Trophoblast cell (in vitro differentiated cells and primary cell): ENCODE measurements around the gene CLDN5.

Source experiments
- DNase-seq, 2 donors: peaks; one replicate each; pipeline ENCODE4 v3.0.0-alpha.2; 2016
- H2AFZ ChIP-seq: 2 replicates; pipeline ENCODE4 v1.6.1; 2013; ENCODE audit warnings: low read length, moderate library complexity, mild to moderate bottlenecking; ENCODE audit not compliant: insufficient read depth, poor library complexity
- H2AK5ac ChIP-seq: 2 replicates; pipeline ENCODE4 v1.6.1; 2013; ENCODE audit warnings: mild to moderate bottlenecking, low read length
- H2BK120ac ChIP-seq: 2 replicates; pipeline ENCODE4 v1.6.1; 2013; ENCODE audit warnings: low read length, mild to moderate bottlenecking, moderate library complexity; ENCODE audit not compliant: insufficient read depth, poor library complexity
- H2BK12ac ChIP-seq: 2 replicates; pipeline ENCODE4 v1.6.1; 2013; ENCODE audit warnings: mild to moderate bottlenecking, low read length, moderate library complexity
- H2BK5ac ChIP-seq: 2 replicates; pipeline ENCODE4 v1.6.1; 2013; ENCODE audit warnings: low read length, low read depth, moderate library complexity, mild to moderate bottlenecking; ENCODE audit not compliant: poor library complexity
- H3K14ac ChIP-seq: 2 replicates; pipeline ENCODE4 v1.6.1; 2013; ENCODE audit warnings: mild to moderate bottlenecking, low read length
- H3K18ac ChIP-seq: 2 replicates; pipeline ENCODE4 v1.6.1; 2013; ENCODE audit warnings: mild to moderate bottlenecking, low read length
- H3K23ac ChIP-seq: 2 replicates; pipeline ENCODE4 v1.6.1; 2013; ENCODE audit warnings: low read length
- H3K27ac ChIP-seq: 2 replicates; pipeline ENCODE4 v1.5.1; 2013; ENCODE audit warnings: low read depth, mild to moderate bottlenecking, inconsistent platforms, low read length, moderate library complexity
- H3K27me3 ChIP-seq: 2 replicates; pipeline ENCODE4 v1.6.1; 2013; ENCODE audit warnings: inconsistent platforms, mild to moderate bottlenecking, low read length, moderate library complexity; ENCODE audit not compliant: insufficient read depth
- H3K36me3 ChIP-seq, 2 experiments: 1 replicate in 1 of 2; 2 replicates in 1 of 2; pipeline ENCODE4 v1.6.1; 2013; ENCODE audit warnings: low read length in 2 of 2, mild to moderate bottlenecking in 2 of 2, moderate library complexity in 1 of 2; ENCODE audit not compliant: insufficient read depth in 2 of 2, control insufficient read depth in 1 of 2
- H3K4ac ChIP-seq: 2 replicates; pipeline ENCODE4 v1.6.1; 2013; ENCODE audit warnings: low read depth, mild to moderate bottlenecking, low read length, moderate library complexity
- H3K4me1 ChIP-seq, 2 experiments: 1 replicate in 1 of 2; 2 replicates in 1 of 2; pipeline ENCODE4 v1.6.1; 2013; ENCODE audit warnings: low read length in 2 of 2, mild to moderate bottlenecking in 2 of 2, moderate library complexity in 1 of 2; ENCODE audit not compliant: insufficient read depth in 2 of 2, control insufficient read depth in 1 of 2
- H3K4me2 ChIP-seq: 2 replicates; pipeline ENCODE4 v1.6.1; 2013; ENCODE audit warnings: inconsistent platforms, mild to moderate bottlenecking, low read length, moderate library complexity
- H3K4me3 ChIP-seq: 2 replicates; pipeline ENCODE4 v1.5.1; 2013; ENCODE audit warnings: mild to moderate bottlenecking, low read depth, low read length, inconsistent platforms
- H3K79me1 ChIP-seq: one replicate; pipeline ENCODE4 v1.6.1; 2013; ENCODE audit warnings: low read length
- H3K79me2 ChIP-seq: 2 replicates; pipeline ENCODE4 v1.6.1; 2013; ENCODE audit warnings: low read length, mild to moderate bottlenecking; ENCODE audit not compliant: control insufficient read depth, insufficient read depth, poor library complexity
- H3K9ac ChIP-seq: 2 replicates; pipeline ENCODE4 v1.6.1; 2013; ENCODE audit warnings: mild to moderate bottlenecking, low read length
- H3K9me3 ChIP-seq: 2 replicates; pipeline ENCODE4 v1.6.1; 2013; ENCODE audit warnings: low read depth, mild to moderate bottlenecking, control low read depth, inconsistent platforms, low read length; ENCODE audit not compliant: insufficient read depth
- H4K12ac ChIP-seq: 2 replicates; pipeline ENCODE4 v1.6.1; 2013; ENCODE audit warnings: low read depth, mild to moderate bottlenecking, low read length, moderate library complexity
- H4K8ac ChIP-seq: 2 replicates; pipeline ENCODE4 v1.6.1; 2013; ENCODE audit warnings: low read depth, mild to moderate bottlenecking, low read length, moderate library complexity
- H4K91ac ChIP-seq: one replicate; pipeline ENCODE4 v1.6.1; 2013; ENCODE audit warnings: low read depth, mild to moderate bottlenecking, low read length, moderate library complexity
- WGBS: extraction: QIAGEN DNeasy Blood & Tissue Kit; methylation state at CpG from one replicate; pipeline ENCODE4 v1.1.7; 2013; ENCODE audit warnings: missing lambda C conversion rate; ENCODE audit not compliant: insufficient read length, insufficient coverage; ENCODE audit errors: extremely low coverage; 5-methylcytosine and 5-hydroxymethylcytosine counted together

The CLDN5 gene

DNA sequence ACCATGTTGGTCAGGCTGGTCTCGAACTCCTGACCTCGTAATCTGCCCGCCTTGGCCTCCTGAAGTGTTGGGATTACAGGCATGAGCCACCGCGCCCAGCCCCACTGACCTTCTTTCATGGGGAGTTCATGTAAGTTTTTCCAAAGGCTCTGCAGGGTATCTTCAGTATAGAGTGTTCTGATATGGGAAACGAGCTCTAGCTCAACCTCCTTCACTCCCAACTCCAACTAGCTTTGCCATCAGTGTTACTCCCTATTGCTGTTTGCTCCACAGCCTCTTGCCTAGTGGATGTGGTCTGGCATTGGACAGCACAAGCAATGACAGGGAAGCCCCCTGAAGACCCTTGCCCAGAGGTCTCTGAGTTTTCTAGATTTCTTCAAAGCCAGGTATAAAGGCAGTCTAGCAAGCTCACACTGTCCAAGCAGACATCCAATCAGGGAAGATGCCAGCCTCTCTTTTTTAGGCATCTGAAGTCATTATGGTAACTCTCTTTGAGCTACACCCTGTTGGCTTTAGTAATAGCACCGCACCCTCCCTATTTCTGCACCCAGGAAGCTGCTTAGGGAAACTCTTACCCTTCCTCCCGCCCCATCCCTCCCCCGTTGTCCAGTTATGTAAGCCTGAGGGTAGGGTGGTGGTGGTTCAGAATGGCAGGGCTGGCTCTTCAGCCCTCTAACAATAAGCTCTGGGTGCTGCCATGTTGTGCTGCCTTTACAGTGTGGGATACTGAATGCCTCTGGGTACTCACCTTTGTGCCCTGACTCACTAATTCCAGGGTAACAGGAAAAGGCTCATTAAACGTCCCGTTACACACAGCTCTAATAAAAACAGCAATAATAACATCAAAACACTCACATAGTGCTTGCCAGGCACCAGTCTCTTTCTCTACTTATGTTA is 41.4 kb upstream of the CLDN5 start:
- Histone ChIP-seq H3K79me2 (no peaks in the 10 kb centered on the region), H2BK5ac (no peak overlapping the region), H3K79me1 (no peaks in the 10 kb centered on the region), H3K4ac (no peak overlapping the region), H3K36me3 (no peaks in the 10 kb centered on the region), H3K27ac (no peak overlapping the region), H2BK120ac (no peak overlapping the region), H2BK12ac (no peak overlapping the region), H3K27me3 (no peaks in the 10 kb centered on the region), H3K9me3 (no peaks in the 10 kb centered on the region), H4K91ac (no peak overlapping the region), H3K9ac (no peak overlapping the region), H2AK5ac (no peak overlapping the region), H3K4me1 (no peaks in the 10 kb centered on the region), H3K4me3 (no peak overlapping the region), H4K12ac (no peak overlapping the region), H3K18ac (no peak overlapping the region), H2AFZ (no peak overlapping the region), H4K8ac (no peak overlapping the region), H3K14ac (no peak overlapping the region), H3K23ac (no peak overlapping the region), H3K4me2 (no peak overlapping the region)
- WGBS = no CpG with 5 or more reads among the region's 11 CpGs
- DNase-seq = no peak

DNA sequence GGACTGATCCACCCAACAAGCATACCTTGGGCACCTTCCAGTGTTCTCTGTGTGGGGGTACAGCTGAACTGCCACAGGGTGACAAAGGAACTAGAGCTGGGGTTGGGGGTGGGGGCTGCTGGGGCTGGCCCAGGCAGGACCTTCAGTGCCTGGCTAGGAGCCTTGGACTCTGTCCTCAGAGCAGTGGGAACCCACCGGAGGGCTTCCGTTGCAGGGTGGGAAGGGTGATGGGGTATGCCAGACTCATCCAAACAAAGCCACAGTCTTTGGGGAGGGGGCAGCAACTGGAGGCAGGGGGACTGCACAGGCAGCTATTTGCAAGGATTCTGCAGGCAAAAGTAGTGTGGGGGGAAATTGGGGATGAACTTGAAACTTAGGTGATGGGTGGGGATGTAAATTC is 35.7 kb upstream of the CLDN5 start:
- Histone ChIP-seq H2AFZ (no peak overlapping the region), H3K79me2 (no peaks in the 10 kb centered on the region), H3K4ac (no peak overlapping the region), H4K91ac (no peak overlapping the region), H4K12ac (no peak overlapping the region), H3K18ac (no peak overlapping the region), H3K9ac (no peak overlapping the region), H3K27me3 (no peaks in the 10 kb centered on the region), H3K36me3 (no peaks in the 10 kb centered on the region), H4K8ac (no peak overlapping the region), H3K27ac (no peak overlapping the region), H3K4me2 (no peak overlapping the region), H3K9me3 (peaks cover 2% of the 10 kb centered on the region), H2BK12ac (no peak overlapping the region), H3K79me1 (no peaks in the 10 kb centered on the region), H3K23ac (no peak overlapping the region), H3K4me3 (no peak overlapping the region), H2AK5ac (no peak overlapping the region), H2BK5ac (no peak overlapping the region), H3K14ac (no peak overlapping the region), H3K4me1 (peaks cover 1 to 2% of the 10 kb centered on the region in 2 experiments), H2BK120ac (no peak overlapping the region)
- no CpG with 5 or more reads among the region's 2 CpGs for WGBS
- DNase-seq = no peak

DNA sequence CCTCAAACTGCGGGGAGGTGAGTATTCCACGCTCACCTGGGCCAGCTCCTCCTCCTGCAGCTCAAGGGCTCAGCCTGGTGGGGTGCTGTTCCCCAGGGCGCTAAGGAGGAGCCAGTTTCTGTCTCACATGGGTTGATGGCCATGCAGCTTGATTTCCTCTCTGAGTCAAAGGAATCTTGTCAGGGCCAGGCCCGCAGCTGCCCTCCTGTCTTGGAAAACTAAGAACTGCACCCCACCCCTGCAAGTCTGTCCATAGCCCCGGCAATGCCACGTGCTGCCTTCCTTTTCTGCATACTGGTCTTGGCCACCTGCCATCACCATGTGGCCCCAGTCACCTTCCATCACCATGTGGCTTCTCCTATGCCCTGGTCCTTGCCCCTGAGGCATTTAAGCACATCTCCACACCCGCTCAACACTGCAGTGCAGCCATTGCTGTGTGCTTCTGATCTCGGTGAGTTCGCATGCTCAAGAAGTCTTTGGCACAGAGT is 35.2 kb upstream of the CLDN5 start:
- no peak overlapping the region for H4K8ac ChIP-seq
- no peaks in the 10 kb centered on the region for H3K36me3 ChIP-seq
- H3K79me2 ChIP-seq = no peaks in the 10 kb centered on the region
- H4K12ac ChIP-seq = no peak overlapping the region
- no peak for DNase-seq
- H2AFZ ChIP-seq = no peak overlapping the region
- no peaks in the 10 kb centered on the region for H3K27me3 ChIP-seq
- H4K91ac ChIP-seq = no peak overlapping the region
- H3K9ac ChIP-seq = no peak overlapping the region
- no peak overlapping the region for H3K27ac ChIP-seq
- WGBS = no CpG with 5 or more reads among the region's 9 CpGs
- peaks cover 4 to 6% of the 10 kb centered on the region in 2 experiments for H3K4me1 ChIP-seq
- no peak overlapping the region for H3K4ac ChIP-seq
- H3K23ac ChIP-seq = no peak overlapping the region
- no peak overlapping the region for H2BK120ac ChIP-seq
- no peak overlapping the region for H2BK5ac ChIP-seq
- H3K18ac ChIP-seq = no peak overlapping the region
- no peaks in the 10 kb centered on the region for H3K79me1 ChIP-seq
- H2AK5ac ChIP-seq = no peak overlapping the region
- H3K9me3 ChIP-seq = peaks cover 2% of the 10 kb centered on the region
- H3K4me3 ChIP-seq = no peak overlapping the region
- H3K14ac ChIP-seq = no peak overlapping the region
- H2BK12ac ChIP-seq = no peak overlapping the region
- no peak overlapping the region for H3K4me2 ChIP-seq

DNA sequence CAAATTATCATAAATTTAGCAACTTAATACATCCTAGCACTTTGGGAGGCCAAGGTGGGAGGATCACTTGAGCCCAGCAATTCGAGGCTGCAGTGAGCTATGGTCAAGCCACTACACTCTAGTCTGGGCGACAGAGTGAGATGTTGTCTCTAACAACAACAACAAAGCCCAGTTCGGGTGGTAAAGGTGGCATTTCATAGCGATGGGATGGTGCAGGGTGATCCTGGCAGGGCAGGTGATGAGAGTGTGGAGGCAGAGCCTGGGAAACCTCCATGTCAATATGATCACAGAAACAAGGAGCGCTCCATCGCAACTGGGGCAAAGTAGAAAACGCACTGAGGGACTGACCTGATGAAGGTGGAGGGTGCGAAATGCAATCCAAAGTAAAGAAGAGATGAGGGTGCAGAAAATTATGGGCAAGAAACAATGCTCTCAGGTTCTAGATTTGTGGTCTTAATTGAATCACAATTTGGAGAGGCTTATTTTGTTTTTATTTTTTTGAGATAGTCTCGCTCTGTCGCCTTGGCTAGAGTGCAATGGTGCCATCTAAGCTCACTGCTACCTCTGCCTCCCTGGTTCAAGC is 32.8 kb upstream of the CLDN5 start:
- no CpG with 5 or more reads among the region's 10 CpGs for WGBS
- no peak overlapping the region for H3K9ac ChIP-seq
- H2BK5ac ChIP-seq = no peak overlapping the region
- no peak overlapping the region for H3K4me3 ChIP-seq
- H2AFZ ChIP-seq = no peak overlapping the region
- no peak overlapping the region for H2BK12ac ChIP-seq
- peaks cover 4 to 6% of the 10 kb centered on the region in 2 experiments for H3K4me1 ChIP-seq
- peaks cover 2% of the 10 kb centered on the region for H3K9me3 ChIP-seq
- no peak overlapping the region for H3K4ac ChIP-seq
- no peak overlapping the region for H3K18ac ChIP-seq
- H2AK5ac ChIP-seq = no peak overlapping the region
- no peak overlapping the region for H3K4me2 ChIP-seq
- H2BK120ac ChIP-seq = no peak overlapping the region
- no peak overlapping the region for H3K23ac ChIP-seq
- no peak for DNase-seq
- no peaks in the 10 kb centered on the region for H3K79me1 ChIP-seq
- H3K27me3 ChIP-seq = no peaks in the 10 kb centered on the region
- no peak overlapping the region for H4K12ac ChIP-seq
- no peak overlapping the region for H4K8ac ChIP-seq
- no peak overlapping the region for H4K91ac ChIP-seq
- no peak overlapping the region for H3K14ac ChIP-seq
- no peaks in the 10 kb centered on the region for H3K36me3 ChIP-seq
- no peaks in the 10 kb centered on the region for H3K79me2 ChIP-seq
- H3K27ac ChIP-seq = no peak overlapping the region
